Activated effector memory CD4-positive, alpha-beta T cell treated with anti-CD3 and anti-CD28 coated beads, Interleukin-2, amount 50 U/mL, for 16 hours (primary cell): Measurements from ENCODE around the gene ZNF687.

Experiments
- DNase-seq: peaks from one replicate; pipeline ENCODE4 v3.0.0-alpha.2; 2020

ZNF687 gene

DNA sequence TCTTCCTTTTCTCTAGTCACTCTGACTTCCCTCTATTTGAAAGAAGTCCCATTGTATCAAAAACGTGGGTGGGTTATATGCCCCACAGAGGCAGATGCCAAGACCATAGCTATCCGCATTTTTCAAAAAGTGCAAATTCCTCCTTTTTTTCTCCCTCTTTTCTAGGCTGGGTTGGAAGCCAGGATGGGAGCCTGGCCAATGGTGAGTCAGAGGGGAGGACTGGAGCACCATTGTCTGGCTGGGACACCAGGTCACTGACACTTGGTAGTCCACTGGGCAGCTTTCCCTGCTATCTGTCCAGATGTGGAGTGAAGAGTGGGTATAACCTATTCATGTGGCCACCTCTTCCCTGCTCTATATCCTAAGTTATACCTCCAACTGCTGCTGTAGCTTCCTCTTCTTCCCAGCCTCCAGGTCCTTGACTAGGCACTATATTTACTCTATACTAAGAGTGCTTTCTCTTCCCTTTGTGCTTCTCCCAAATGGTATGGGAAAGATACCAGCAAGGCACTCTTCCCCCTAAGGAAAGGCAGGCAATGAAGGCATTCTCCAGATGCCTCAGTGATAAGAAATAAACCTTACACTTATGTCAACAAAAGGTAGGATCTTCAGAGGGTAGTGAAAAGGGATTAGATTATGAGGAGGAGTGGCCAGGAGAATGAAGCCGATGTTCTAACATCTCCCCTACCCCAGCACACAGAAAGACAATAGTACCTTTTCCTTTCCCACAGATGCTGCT is 32.2 kb downstream of the ZNF687 start:
- no peak for DNase-seq

DNA sequence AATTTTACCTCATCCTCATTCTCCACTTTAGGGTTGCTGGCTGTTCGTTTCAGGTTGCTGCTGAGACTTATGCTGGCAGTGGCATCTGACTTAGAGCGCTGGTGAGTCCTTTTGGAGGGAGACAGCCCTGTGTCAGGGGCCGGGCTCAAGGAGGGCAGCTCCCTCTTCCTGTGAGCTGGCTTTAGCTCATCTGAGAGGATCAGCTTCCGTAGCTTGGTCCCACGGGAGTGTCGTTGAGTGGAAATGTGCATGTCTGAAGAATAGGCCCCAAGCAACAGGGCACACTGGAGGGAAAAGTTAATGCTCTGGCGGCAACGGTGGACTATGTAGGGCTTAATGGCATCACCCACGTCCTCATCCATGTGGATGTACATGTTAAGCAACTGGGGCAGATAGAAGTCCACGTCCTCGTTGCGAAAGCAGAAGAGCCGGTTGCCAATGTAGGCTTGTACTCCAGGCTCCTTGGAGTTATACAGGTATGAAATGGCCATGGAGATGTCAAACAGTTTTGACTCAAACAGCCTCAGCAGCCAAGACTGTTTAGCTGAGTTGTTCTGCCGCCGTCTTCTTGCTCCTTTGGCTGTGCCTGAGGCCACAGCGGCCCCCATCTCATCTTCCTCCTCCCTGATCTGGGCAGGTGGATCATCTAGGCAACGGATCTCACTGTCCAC is 33.6 kb downstream of the ZNF687 start:
- DNase-seq, result no peak

DNA sequence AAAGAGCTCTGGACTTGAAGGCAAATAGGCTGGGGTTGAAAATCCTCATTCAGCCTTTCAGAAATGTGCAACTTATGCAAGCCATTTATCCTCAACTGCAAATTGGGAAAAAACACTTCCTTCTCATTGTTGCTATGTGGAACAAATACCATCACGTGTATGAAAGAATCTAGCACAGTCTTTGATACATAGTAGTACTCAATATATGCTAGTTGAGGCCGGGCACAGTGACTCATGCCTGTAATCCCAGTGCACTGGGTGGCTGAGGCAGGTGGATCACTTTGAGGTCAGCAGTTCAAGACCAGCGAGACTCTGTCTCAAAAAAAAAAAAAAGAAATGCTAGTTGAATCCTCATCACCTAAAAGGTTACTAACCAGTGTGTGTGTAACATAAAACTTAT is 36.9 kb downstream of the ZNF687 start:
- no peak for DNase-seq

DNA sequence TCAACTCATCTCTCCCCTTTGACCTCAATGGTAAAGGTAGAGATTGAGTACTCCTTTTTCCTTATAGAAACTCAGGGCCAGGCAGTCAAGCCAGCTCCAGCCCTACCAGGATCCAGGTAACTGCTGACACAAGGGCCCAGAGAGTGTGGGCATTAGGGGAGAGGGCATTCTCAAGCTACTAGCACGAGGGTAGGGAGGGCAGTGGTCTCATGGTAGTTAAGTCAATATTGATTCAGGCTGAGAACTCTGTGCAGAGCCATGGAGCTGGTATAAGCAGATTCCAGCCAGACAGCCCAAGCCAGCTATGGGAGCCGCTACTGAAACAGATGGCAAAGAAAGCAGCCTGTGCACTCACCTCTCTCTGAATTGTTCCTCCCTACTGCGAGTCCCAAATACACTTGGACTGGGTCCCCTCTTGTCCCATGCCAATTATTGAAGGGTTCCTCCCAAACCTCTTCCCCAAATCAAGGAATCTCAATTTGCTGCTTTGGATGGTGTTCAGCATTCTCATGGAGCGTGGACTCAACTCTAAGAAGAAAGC is 42.4 kb downstream of the ZNF687 start:
- DNase-seq, result no peak

DNA sequence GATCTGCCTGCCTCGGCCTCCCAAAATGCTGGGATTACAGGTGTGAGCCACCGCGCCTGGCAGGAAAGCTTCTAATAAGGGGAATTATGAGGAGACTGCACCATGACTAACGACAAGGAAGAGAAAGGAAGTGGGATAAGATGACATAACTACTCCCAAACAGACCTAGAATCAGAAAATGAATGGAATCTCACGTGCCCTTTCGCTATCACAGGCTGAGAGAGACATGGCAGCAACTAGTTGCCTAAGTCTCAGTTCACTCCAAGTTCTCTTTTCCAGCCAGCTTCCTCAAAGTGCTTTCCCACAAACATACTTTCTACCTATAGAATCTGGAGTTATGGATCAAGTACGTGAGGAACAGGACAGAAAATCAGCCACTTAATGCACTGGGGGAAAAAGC is 43.1 kb downstream of the ZNF687 start:
- DNase-seq, result no peak

DNA sequence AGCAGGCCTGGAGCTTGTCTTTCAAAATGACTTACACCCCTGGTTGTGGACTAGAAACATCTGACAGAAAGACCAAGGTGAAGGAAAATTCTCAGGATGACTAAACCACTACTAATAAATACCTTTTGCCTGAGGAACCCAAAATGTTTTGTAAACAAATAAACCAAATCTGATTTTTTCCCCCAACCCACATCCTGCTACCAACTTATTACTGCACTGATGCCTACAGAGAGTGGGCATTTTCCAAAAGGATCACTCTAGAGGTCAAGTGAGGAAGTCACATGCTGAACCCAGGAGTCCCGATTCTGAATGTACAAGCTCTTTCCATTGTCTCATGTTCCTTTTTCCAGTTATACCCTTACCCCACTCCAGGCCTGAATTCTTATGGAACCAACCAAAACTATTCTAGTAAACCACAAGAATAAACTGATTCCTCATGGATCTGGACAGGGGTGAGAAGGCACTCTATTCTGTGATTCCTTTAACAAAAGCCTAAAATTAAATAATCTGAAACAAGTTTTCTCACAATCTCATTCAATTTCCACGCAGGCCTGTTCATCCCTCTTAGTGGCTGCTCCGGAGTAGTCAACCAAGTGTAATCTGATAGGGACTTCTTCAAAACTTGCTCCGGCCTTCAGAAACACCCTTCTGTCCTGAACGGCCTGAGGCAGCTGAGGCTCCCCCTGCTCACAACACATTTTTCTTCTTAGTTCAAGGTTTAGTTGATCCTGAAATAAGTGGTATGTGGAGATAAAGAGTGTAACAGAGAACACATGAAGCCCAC is 43.7 kb downstream of the ZNF687 start:
- DNase-seq, result no peak

DNA sequence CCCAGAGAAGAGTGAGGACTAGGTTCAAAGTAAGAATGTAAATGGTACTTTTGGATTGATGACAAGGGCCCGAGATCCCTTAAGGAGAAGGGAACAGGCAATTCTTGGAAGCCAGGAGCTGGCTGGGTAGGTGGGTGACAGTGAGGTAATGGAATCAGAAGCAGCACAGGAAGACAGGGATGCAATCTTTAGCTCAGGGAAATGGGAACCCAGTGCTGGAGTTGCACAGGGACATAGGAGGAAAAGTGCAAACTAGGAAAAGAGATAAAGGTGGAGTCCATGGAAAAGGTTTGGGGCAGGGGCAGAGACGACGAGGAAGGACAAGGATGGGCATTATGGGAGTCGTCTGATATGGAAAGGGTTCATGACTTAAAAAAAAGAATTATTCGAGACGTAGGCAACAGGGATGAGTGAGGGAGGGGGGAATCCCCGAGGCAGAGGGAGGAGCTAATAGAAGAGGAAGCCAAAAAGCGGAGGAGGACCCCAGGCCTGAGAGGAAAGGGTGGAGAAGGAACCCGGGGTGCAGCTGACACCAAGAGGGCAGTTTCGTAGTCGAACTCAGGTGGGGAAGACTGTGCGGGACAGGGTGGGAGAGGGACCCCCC is 44.6 kb downstream of the ZNF687 start:
- DNase-seq, result peak; percentile 84

DNA sequence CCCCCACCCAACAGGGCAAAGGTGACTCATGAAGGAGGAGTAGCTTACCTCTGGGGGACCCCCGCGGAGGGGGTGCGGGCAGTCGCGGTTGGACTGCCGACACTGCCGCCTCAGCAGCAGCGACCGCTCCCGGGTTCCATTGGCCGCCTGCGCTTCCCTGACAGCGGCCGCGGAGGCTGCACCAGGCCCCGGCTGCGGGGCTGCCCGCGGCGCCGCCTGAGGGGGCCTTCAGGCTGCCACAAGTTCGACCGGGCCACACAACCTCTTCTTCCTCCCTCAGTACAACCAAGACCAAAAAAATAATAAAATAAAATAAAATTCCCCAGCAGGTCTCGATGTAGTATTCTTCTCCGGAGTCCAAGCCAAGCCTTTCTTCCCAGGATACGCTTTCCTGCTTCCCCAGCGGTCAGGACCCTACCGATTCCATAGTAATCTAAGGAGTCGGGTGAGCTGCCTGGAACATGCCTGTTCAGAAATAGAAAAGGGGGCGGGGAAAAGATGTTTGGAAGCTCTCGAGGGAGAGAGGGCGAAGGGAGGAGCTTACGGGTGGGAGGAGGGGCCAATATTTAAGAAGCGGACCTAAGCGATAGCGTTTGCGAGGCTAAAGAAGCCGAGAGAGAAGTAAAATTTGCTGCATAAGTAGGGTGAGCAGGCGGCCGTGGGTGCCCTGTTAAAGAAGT is 45.3 kb downstream of the ZNF687 start, which contains the start of gene PI4KB:
PI4KB (minus strand) TSS at position 194 of the 680 bp plus-strand sequence. CDS start 10,935 bp downstream, outside the sequence.
- peak; percentile 93 for DNase-seq

DNA sequence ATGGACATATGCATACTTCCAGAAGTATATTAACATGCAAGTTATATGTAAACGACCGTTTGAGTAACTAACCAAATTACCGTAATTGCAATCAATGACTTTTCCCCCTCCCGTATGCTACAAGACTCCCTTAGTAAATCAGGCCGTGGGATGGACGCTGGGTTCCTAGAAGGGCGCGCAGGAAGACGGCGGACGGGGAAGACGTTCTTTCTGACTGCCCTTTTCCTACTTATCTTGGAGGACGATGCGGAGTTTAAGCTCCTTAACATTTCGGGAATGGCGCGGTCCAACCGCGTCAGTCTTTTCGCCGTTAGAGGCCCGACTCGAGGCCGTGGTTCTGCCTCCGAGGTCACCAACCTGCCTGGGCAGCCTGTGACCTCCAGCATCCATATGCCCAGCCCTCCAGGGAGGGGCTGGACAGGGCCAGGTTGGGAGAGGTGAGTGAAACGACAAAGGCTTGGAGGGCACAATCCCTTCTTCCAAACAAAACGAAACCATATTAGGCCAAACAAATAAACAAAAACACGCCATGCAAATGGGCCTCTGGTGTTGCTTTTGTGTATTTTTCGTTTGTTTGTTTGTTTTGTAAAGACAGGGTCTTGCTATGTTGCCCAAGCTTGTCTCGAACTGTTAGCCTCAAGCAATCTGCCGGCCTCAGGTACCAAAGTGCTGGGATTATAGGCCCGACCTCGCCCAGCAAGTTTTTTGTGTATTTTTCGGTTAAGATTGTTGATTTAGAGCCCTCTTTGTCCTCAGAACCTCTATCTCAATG is 46.0 kb downstream of the ZNF687 start:
- DNase-seq, result peak; percentile 65

DNA sequence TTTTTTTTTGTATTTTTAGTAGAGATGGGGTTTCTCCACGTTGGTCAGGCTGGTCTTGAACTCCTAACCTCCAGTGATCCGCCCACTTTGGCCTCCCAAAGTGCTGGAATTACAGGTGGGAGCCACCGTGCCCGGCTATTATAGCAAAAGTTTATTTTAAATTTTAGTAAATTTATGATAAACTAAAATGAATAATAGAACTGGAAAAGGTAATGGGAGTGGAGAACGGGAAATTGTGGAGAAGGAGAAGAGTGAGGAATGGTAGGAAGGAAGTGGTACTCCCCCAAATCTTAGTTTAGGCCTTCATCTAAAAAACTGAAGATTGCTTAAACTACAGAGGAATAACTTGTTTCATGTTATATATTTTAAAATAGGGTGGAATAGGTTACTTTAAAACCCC is 52.7 kb downstream of the ZNF687 start:
- no peak for DNase-seq

DNA sequence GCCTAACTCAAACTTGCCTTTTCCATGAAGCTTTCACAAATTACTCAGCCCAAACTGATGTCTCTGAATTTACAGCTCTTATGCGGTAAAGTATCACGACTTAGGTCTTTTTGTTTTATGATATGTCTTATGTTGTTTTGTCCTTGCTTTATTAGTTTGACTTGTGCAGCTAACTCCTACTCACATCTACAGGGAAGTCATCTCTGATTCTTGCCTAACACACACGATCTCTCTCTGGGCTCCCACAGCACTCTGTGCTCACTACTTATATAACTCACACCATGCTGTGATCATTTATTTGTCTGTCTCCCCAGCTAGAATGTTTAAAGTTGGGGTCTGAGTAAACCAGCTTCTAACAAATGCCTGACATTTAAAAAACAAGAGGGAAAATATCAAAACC is 54.5 kb downstream of the ZNF687 start:
- no peak for DNase-seq

DNA sequence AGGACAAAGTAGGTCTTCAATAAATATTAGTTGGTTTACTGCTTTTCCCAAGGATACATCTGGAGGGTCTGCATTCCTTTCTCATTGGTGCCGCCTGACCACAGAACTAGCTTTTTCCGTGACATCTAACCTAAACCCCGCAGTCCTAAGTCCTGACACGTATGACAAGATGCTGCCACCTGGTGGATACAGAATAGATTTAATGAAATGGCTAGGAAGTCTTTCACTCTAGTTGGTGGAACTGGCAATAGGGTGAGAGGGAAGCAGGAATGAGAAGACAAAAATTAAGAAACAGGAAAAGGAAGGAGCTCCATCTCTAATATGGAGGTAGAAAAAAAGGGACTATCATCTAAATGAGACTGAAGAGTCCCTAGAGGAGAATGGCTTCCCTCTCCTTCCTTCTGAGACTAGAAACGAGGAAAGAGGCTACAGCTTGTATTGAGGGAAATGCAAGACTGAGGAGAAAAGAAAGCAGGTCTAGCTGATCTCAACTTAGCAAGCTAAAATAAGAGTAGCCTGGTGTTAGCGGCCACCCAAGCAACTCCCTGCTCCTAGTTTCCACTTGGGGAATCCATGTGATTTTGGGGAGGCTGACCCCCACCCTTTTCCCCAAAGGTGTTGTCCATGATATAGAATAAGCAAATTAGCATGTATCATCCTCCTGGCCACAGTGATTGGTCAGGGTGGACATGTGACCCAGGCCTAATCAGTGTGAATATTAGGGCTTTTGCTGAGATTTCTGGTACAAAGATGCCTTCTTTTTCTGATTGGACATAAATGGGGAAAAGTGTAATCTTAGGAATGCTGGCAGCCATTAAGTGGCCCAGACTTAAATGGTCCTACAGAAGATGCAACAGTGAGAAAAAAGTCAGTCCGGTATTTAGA is 59.0 kb downstream of the ZNF687 start:
- peak; percentile 75 for DNase-seq
